GM18498 (cell line): ENCODE results near the gene SQOR.
"Not testable (repeated sequence)": the region's sequence is repeated elsewhere in the genome, so short reads cannot be mapped to it uniquely, and the experiment has no call there.

Experiments
- ATAC-seq: cut with Tn5 transposase; IDR thresholded peaks from one replicate; pipeline ENCODE4 v1.9.1; 2021; ENCODE audit warnings: mild to moderate bottlenecking, moderate library complexity; ENCODE audit not compliant: unreplicated experiment

SQOR gene

GRCh38 chr15:45630917-45631691 lies 3.7 kb upstream of the SQOR start:
- no peak for ATAC-seq

GRCh38 chr15:45631776-45632175 lies 3.1 kb upstream of the SQOR start:
- ATAC-seq, result no peak

GRCh38 chr15:45635191-45635638 lies 386 bp downstream of the SQOR start:
- ATAC-seq, result peak; percentile 53

GRCh38 chr15:45635763-45636292 lies 999 bp downstream of the SQOR start:
- no peak for ATAC-seq

GRCh38 chr15:45637141-45637540 lies 2.3 kb downstream of the SQOR start:
- ATAC-seq, result no peak

- peak; percentile 46 for ATAC-seq
Measured at GRCh38 chr15:45637552-45638033, 2.8 kb downstream of the SQOR start.

GRCh38 chr15:45640616-45641015 lies 5.8 kb downstream of the SQOR start:
- ATAC-seq, result no peak

- no peak for ATAC-seq
Measured at GRCh38 chr15:45641374-45641781, 6.5 kb downstream of the SQOR start.

- no peak for ATAC-seq
Measured at GRCh38 chr15:45641999-45642932, 7.4 kb downstream of the SQOR start.

GRCh38 chr15:45644437-45644836 lies 9.6 kb downstream of the SQOR start:
- no peak for ATAC-seq

GRCh38 chr15:45645026-45645980 lies 10.5 kb downstream of the SQOR start:
- no peak for ATAC-seq

GRCh38 chr15:45646220-45646619 lies 11.4 kb downstream of the SQOR start:
- no peak for ATAC-seq

GRCh38 chr15:45647828-45648227 lies 13.0 kb downstream of the SQOR start:
- ATAC-seq, result no peak

- no peak for ATAC-seq
Measured at GRCh38 chr15:45648521-45649200, 13.8 kb downstream of the SQOR start.

GRCh38 chr15:45650007-45650406 lies 15.2 kb downstream of the SQOR start:
- ATAC-seq, result not testable (repeated sequence)

GRCh38 chr15:45650889-45651525 lies 16.2 kb downstream of the SQOR start:
- no peak for ATAC-seq

- ATAC-seq, result no peak
Measured at GRCh38 chr15:45653702-45654424, 19.0 kb downstream of the SQOR start.

- no peak for ATAC-seq
Measured at GRCh38 chr15:45654749-45655148, 19.9 kb downstream of the SQOR start.

- no peak for ATAC-seq
Measured at GRCh38 chr15:45657254-45657653, 22.4 kb downstream of the SQOR start.
